GM12878 (cell line): ENCODE data around the gene MAFG. TPM values are rescaled to one million over a fixed set of nuclear protein-coding genes. Genes with fewer than 3 reads are reported as not detected.
A peak's percentile ranks its signal among the peaks of the same experiment; 100 is the strongest.

Experiments used
- ATAC-seq: fragments of 200-7000 bp; cut with Tn5 transposase; 3 replicates; pipeline ENCODE4 v1.9.1; 2020; ENCODE audit warnings: mild to moderate bottlenecking, moderate library complexity
- BruUV-seq: library from RNA; stranded (reverse); fragments of 400-500 nt; replicated peaks from 2 replicates; lab custom pipeline; 2021; lab: Mats Ljungman, UMichigan
- CTCF ChIA-PET: fragments of 300-600 bp; sonication (Branson Sonifier 250); formaldehyde crosslinking; extraction: SDS; loops from one replicate; lab custom pipeline; 2021; ENCODE audit warnings: inconsistent platforms; lab: Yijun Ruan, JAX
- POLR2A ChIA-PET: fragments of 350-600 bp; formaldehyde crosslinking; extraction: SDS; loops from one replicate; lab custom pipeline; 2021; ENCODE audit warnings: inconsistent platforms; lab: Charles Lee
- RAD21 ChIA-PET: fragments of 300-600 bp; sonication (Branson Sonifier 250); formaldehyde crosslinking; loops from one replicate; lab custom pipeline; 2023; ENCODE audit warnings: antibody characterized with exemption; ENCODE audit not compliant: unreplicated experiment; lab: Charles Lee
- SMC1A ChIA-PET: fragments of 300-600 bp; sonication (Branson Sonifier 250); formaldehyde crosslinking; loops from one replicate; lab custom pipeline; 2023; ENCODE audit not compliant: unreplicated experiment, uncharacterized antibody; lab: Charles Lee
- DNase-seq: peaks from one replicate; pipeline ENCODE4 v3.0.0-alpha.2; 2011; ENCODE audit warnings: low read depth, low spot score
- FAIRE-seq: peaks from 3 replicates; lab custom pipeline; 2011; peaks lifted over from hg19 to GRCh38; lab: Jason Lieb, UNC
- H2AFZ ChIP-seq: 2 replicates; pipeline ENCODE4 v1.6.0; 2011; ENCODE audit warnings: low read depth, low read length, control low read depth; ENCODE audit not compliant: control insufficient read depth
- H3K27ac ChIP-seq: 2 replicates; pipeline ENCODE4 v1.5.1; 2011; ENCODE audit warnings: control low read depth; ENCODE audit not compliant: control insufficient read depth, insufficient read depth
- H3K27me3 ChIP-seq, 2 experiments: replicated peaks in 1 of 2; 2 replicates each; pipeline versions ENCODE4 v1.6.0 to v1.6.1; 2011; ENCODE audit warnings: low read length in 1 of 2; ENCODE audit not compliant: control insufficient read depth in 2 of 2, insufficient read depth in 2 of 2
- H3K36me3 ChIP-seq, 2 experiments: 2 replicates each; pipeline ENCODE4 v1.5.1; 2011; ENCODE audit warnings: low read length in 1 of 2; ENCODE audit not compliant: control insufficient read depth in 2 of 2, insufficient read depth in 2 of 2
- H3K4me1 ChIP-seq: 2 replicates; pipeline ENCODE4 v1.6.1; 2011; ENCODE audit warnings: mild to moderate bottlenecking, low read length, moderate library complexity, mixed read lengths; ENCODE audit not compliant: control insufficient read depth, insufficient read depth
- H3K4me2 ChIP-seq: 2 replicates; pipeline ENCODE4 v1.6.0; 2011; ENCODE audit warnings: control low read depth; ENCODE audit not compliant: control insufficient read depth, insufficient read depth
- H3K4me3 ChIP-seq: fragments of 200-600 bp; sonication (generic); 2 replicates; pipeline ENCODE4 v1.5.1; 2016
- H3K79me2 ChIP-seq: 2 replicates; pipeline ENCODE4 v1.6.0; 2011; ENCODE audit warnings: low read length; ENCODE audit not compliant: control insufficient read depth, insufficient read depth
- H3K9ac ChIP-seq: 2 replicates; pipeline ENCODE4 v1.8.0; 2011; ENCODE audit warnings: low read length, control low read depth, mixed read lengths; ENCODE audit not compliant: control insufficient read depth, insufficient read depth
- H3K9me3 ChIP-seq: replicated peaks from 3 replicates; pipeline ENCODE4 v1.5.1; 2011; ENCODE audit warnings: mild to moderate bottlenecking, low read length; ENCODE audit not compliant: control insufficient read depth, insufficient read depth
- H4K20me1 ChIP-seq: 2 replicates; pipeline ENCODE4 v1.6.0; 2011; ENCODE audit not compliant: control insufficient read depth, insufficient read depth
- CHD2 ChIP-seq: IDR thresholded peaks from 2 replicates; pipeline ENCODE4 v1.6.1; 2011; ENCODE audit warnings: low read depth, low read length, improper control_type of control experiment, borderline replicate concordance
- CHD4 ChIP-seq: fragments of 200-600 bp; sonication (generic); IDR thresholded peaks from 2 replicates; pipeline ENCODE4 v1.6.1; 2016; ENCODE audit warnings: mild to moderate bottlenecking
- E4F1 ChIP-seq: fragments of 450-650 bp; IDR thresholded peaks from 2 replicates; pipeline ENCODE4 v1.6.1; 2018; ENCODE audit warnings: borderline replicate concordance, mild to moderate bottlenecking; ENCODE audit not compliant: partially characterized antibody
- ELK1 ChIP-seq: IDR thresholded peaks from 2 replicates; pipeline ENCODE4 v1.6.1; 2012; ENCODE audit warnings: low read depth, low read length, improper control_type of control experiment
- HDAC2 ChIP-seq: fragments of 200-600 bp; sonication (generic); IDR thresholded peaks from 2 replicates; pipeline ENCODE4 v1.6.1; 2017
- MXI1 ChIP-seq: fragments of 150-350 bp; IDR thresholded peaks from 2 replicates; pipeline ENCODE4 v1.6.1; 2011; ENCODE audit warnings: low read depth, mild to moderate bottlenecking, inconsistent platforms, low read length, improper control_type of control experiment
- PKNOX1 ChIP-seq: fragments of 450-650 bp; IDR thresholded peaks from 2 replicates; pipeline ENCODE4 v1.6.1; 2016; ENCODE audit warnings: mild to moderate bottlenecking
- RFX5 ChIP-seq: IDR thresholded peaks from 2 replicates; pipeline ENCODE4 v1.6.1; 2011; ENCODE audit warnings: low read depth, low read length, improper control_type of control experiment
- SPI1 ChIP-seq: IDR thresholded peaks from 2 replicates; pipeline ENCODE4 v1.6.1; 2011; ENCODE audit warnings: low read depth, mild to moderate bottlenecking, low read length, moderate library complexity, borderline replicate concordance; ENCODE audit not compliant: insufficient read depth
- ZNF24 ChIP-seq: fragments of 450-650 bp; IDR thresholded peaks from 2 replicates; pipeline ENCODE4 v1.6.1; 2017; ENCODE audit warnings: antibody characterized with exemption, mild to moderate bottlenecking
- ZNF384 ChIP-seq: IDR thresholded peaks from 2 replicates; pipeline ENCODE4 v1.6.1; 2012; ENCODE audit warnings: low read depth, mild to moderate bottlenecking, low read length, improper control_type of control experiment, borderline replicate concordance
- WGBS: methylation state at CpG from one replicate; pipeline ENCODE4 v1.1.6; 2016; ENCODE audit warnings: low lambda C conversion rate; ENCODE audit not compliant: insufficient replicate concordance, insufficient coverage; ENCODE audit errors: missing lambda C conversion rate; 5-methylcytosine and 5-hydroxymethylcytosine counted together
- in situ Hi-C: fragments of 300-500 bp; cut with MboI; formaldehyde crosslinking; loops from 9 replicates; pipeline ENCODE4 v1.14.3; 2018; ENCODE audit warnings: mixed read lengths
- intact Hi-C: fragments of 100-400 bp; cut with micrococcal nuclease; formaldehyde crosslinking; loops from one replicate; pipeline ENCODE4 v1.14.2; 2022; ENCODE audit not compliant: unreplicated experiment
- polyA plus RNA-seq, 11 experiments: library from polyadenylated mRNA; depleted of rRNA in 4 of 11; unstranded in 6 of 11; stranded (reverse) in 5 of 11; fragments of >200 nt; fragmentation: Nextera tagmentation in 4 of 11; fragmentation: Illumina TruSeq in 1 of 11; extraction: Ambion mirVana in 4 of 11; extraction: Trizol in 1 of 11; gene quantifications; 1 replicate in 1 of 11; 2 replicates in 10 of 11; pipeline versions ENCODE4 v1.2.1 to v1.2.3, GENCODE V29; 2011 to 2016; ENCODE audit warnings: inconsistent platforms in 2 of 11, missing spikeins in 2 of 11, low read depth in 1 of 11
- total RNA-seq, 4 experiments: library from RNA; depleted of rRNA in 3 of 4; stranded (reverse); fragments of >200 nt in 3 of 4; fragmentation: Illumina TruSeq in 1 of 4; extraction: Trizol in 1 of 4; gene quantifications; 2 replicates each; pipeline versions ENCODE4 v1.2.1 to v1.2.3, GENCODE V29; 2013 to 2021
- TF ChIP-seq, protein P1 (sequence below): fragments of 450-650 bp; IDR thresholded peaks from 2 replicates; pipeline ENCODE4 v1.6.1; 2017; ENCODE audit warnings: mild to moderate bottlenecking, moderate library complexity

MAFG gene
- total and polyA plus RNA-seq, 10 of the 15 experiments (the other 5 are each of a cell fraction or from before 2014, with no cell fraction given): 0.48 to 20.1 (median 7.6) TPM

- in situ Hi-C loops (no loop called here), intact Hi-C loops (loop anchor here (5.0 kb wide), 2 partner anchors 39 to 56 kb away; partner anchors contain the start of gene ARHGDIA)
- WGBS: 44% methylated on average over 44 of the region's 44 CpGs
- POLR2A ChIA-PET: interaction anchor here (0.8 to 1.2 kb wide), 3 partner anchors 12 to 68 kb away, joined by 3 to 8 read pairs (median 4); partner anchors contain the start of gene P4HB
- Histone ChIP-seq H3K4me2 (peak overlapping the region; percentile 87), H3K4me3 (peak overlapping the region; percentile 73), H3K9ac (peak overlapping the region; percentile 68), H2AFZ (peak overlapping the region; percentile 89), H4K20me1 (no peaks in the 10 kb centered on the region; the same call in 1 of the 2 replicates), H3K27ac (no peak overlapping the region), H3K79me2 (peaks cover 32% of the 10 kb centered on the region), H3K4me1 (peaks cover 24% of the 10 kb centered on the region), H3K27me3 (no peaks in the 10 kb centered on the region), H3K9me3 (no peaks in the 10 kb centered on the region), H3K36me3 (no peaks in the 10 kb centered on the region)
- no TSS peak for BruUV-seq
- DNase-seq (no peak), FAIRE-seq (no peak), ATAC-seq (peak; percentile 3)
- SMC1A ChIA-PET: interaction anchor here (1.0 kb wide), 2 partner anchors 16 to 93 kb away, joined by 3 read pairs; no protein-coding TSS in a partner anchor
- CTCF ChIA-PET: interaction anchor here (1.1 to 1.9 kb wide), 4 partner anchors 7 to 92 kb away, joined by 4 to 8 read pairs (median 6); no protein-coding TSS in a partner anchor
- RAD21 ChIA-PET: no interaction called here
- TF ChIP-seq E4F1: no peak
- TF ChIP-seq ELK1: no peak
- no peak for TF ChIP-seq RFX5
- TF ChIP-seq HDAC2: no peak
- no peak for TF ChIP-seq MXI1
- TF ChIP-seq SPI1: no peak
- TF ChIP-seq, protein P1, sequence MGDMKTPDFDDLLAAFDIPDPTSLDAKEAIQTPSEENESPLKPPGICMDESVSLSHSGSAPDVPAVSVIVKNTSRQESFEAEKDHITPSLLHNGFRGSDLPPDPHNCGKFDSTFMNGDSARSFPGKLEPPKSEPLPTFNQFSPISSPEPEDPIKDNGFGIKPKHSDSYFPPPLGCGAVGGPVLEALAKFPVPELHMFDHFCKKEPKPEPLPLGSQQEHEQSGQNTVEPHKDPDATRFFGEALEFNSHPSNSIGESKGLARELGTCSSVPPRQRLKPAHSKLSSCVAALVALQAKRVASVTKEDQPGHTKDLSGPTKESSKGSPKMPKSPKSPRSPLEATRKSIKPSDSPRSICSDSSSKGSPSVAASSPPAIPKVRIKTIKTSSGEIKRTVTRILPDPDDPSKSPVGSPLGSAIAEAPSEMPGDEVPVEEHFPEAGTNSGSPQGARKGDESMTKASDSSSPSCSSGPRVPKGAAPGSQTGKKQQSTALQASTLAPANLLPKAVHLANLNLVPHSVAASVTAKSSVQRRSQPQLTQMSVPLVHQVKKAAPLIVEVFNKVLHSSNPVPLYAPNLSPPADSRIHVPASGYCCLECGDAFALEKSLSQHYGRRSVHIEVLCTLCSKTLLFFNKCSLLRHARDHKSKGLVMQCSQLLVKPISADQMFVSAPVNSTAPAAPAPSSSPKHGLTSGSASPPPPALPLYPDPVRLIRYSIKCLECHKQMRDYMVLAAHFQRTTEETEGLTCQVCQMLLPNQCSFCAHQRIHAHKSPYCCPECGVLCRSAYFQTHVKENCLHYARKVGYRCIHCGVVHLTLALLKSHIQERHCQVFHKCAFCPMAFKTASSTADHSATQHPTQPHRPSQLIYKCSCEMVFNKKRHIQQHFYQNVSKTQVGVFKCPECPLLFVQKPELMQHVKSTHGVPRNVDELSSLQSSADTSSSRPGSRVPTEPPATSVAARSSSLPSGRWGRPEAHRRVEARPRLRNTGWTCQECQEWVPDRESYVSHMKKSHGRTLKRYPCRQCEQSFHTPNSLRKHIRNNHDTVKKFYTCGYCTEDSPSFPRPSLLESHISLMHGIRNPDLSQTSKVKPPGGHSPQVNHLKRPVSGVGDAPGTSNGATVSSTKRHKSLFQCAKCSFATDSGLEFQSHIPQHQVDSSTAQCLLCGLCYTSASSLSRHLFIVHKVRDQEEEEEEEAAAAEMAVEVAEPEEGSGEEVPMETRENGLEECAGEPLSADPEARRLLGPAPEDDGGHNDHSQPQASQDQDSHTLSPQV: no peak
- TF ChIP-seq CHD2: no peak
- TF ChIP-seq ZNF384: no peak
- no peak for TF ChIP-seq ZNF24
- no peak for TF ChIP-seq CHD4
- no peak for TF ChIP-seq PKNOX1
Measured at GRCh38 chr17:81928544-81929252, 1.2 kb upstream of the MAFG start.
